Muscle layer of colon (tissue), 2 donors: Measurements from ENCODE around the gene UNK.
"Not testable (repeated sequence)": the region's sequence is repeated elsewhere in the genome, so short reads cannot be mapped to it uniquely, and the experiment has no call there.

Source experiments
- H3K27ac ChIP-seq: one replicate; pipeline ENCODE4 v1.7.0; 2013; ENCODE audit warnings: low read depth, mild to moderate bottlenecking, low read length, moderate library complexity
- H3K27me3 ChIP-seq, 2 donors: one replicate each; pipeline ENCODE4 v1.7.0; 2013; ENCODE audit warnings: low read length in 2 of 2, mild to moderate bottlenecking in 2 of 2; ENCODE audit not compliant: insufficient read depth in 2 of 2, control insufficient read depth in 1 of 2
- H3K36me3 ChIP-seq: one replicate; pipeline ENCODE4 v1.7.0; 2013; ENCODE audit warnings: mild to moderate bottlenecking, low read length; ENCODE audit not compliant: insufficient read depth
- H3K4me1 ChIP-seq: one replicate; pipeline ENCODE4 v1.7.0; 2013; ENCODE audit warnings: mild to moderate bottlenecking, low read length; ENCODE audit not compliant: insufficient read depth
- H3K4me3 ChIP-seq, 2 donors: one replicate each; pipeline ENCODE4 v1.7.0; 2013; ENCODE audit warnings: low read length in 2 of 2, low read depth in 1 of 2, mild to moderate bottlenecking in 1 of 2, moderate library complexity in 1 of 2
- H3K9ac ChIP-seq: one replicate; pipeline ENCODE4 v1.7.0; 2013; ENCODE audit warnings: low read length
- H3K9me3 ChIP-seq: one replicate; pipeline ENCODE4 v1.7.0; 2013; ENCODE audit warnings: mild to moderate bottlenecking, low read length
- donor health status: abdominal sarcoma.
- donor health status: Adenocarcinoma of cecum.

Gene UNK

GRCh38 chr17:75795820-75796607 is 11.4 kb downstream of the UNK start:
- Histone ChIP-seq H3K9me3 (no peaks in the 10 kb centered on the region), H3K36me3 (peaks cover 38% of the 10 kb centered on the region), H3K4me3 (no peak overlapping the region), H3K27me3 (no peaks in the 10 kb centered on the region), H3K4me1 (no peaks in the 10 kb centered on the region), H3K27ac (no peak overlapping the region), H3K9ac (no peak overlapping the region)

GRCh38 chr17:75799402-75799801 is 14.8 kb downstream of the UNK start:
- no peak overlapping the region for H3K27ac ChIP-seq
- no peak overlapping the region for H3K9ac ChIP-seq
- H3K27me3 ChIP-seq = no peaks in the 10 kb centered on the region
- no peaks in the 10 kb centered on the region for H3K4me1 ChIP-seq
- H3K36me3 ChIP-seq = peaks cover 22% of the 10 kb centered on the region
- no peaks in the 10 kb centered on the region for H3K9me3 ChIP-seq
- no peak overlapping the region for H3K4me3 ChIP-seq

GRCh38 chr17:75803883-75804282 is 19.3 kb downstream of the UNK start:
- Histone ChIP-seq H3K9ac (no peak overlapping the region), H3K27ac (no peak overlapping the region), H3K4me1 (peaks cover 9% of the 10 kb centered on the region), H3K36me3 (peaks cover 12% of the 10 kb centered on the region), H3K27me3 (no peaks in the 10 kb centered on the region), H3K4me3 (no peak overlapping the region), H3K9me3 (no peaks in the 10 kb centered on the region)

- H3K4me1 ChIP-seq = peaks cover 14% of the 10 kb centered on the region
- H3K9ac ChIP-seq = no peak overlapping the region
- H3K27ac ChIP-seq = no peak overlapping the region
- peaks cover 17% of the 10 kb centered on the region for H3K36me3 ChIP-seq
- H3K9me3 ChIP-seq = no peaks in the 10 kb centered on the region
- no peaks in the 10 kb centered on the region for H3K27me3 ChIP-seq
- H3K4me3 ChIP-seq = no peak overlapping the region
Measured at GRCh38 chr17:75806822-75807500, 22.4 kb downstream of the UNK start.

GRCh38 chr17:75807861-75808260 is 23.3 kb downstream of the UNK start:
- Histone ChIP-seq H3K4me3 (no peak overlapping the region), H3K27ac (no peak overlapping the region), H3K27me3 (no peaks in the 10 kb centered on the region), H3K4me1 (peaks cover 14% of the 10 kb centered on the region), H3K9me3 (no peaks in the 10 kb centered on the region), H3K9ac (no peak overlapping the region), H3K36me3 (peaks cover 26% of the 10 kb centered on the region)

- H3K9ac ChIP-seq = no peak overlapping the region
- no peaks in the 10 kb centered on the region for H3K27me3 ChIP-seq
- no peaks in the 10 kb centered on the region for H3K9me3 ChIP-seq
- peaks cover 33% of the 10 kb centered on the region for H3K36me3 ChIP-seq
- peaks cover 14% of the 10 kb centered on the region for H3K4me1 ChIP-seq
- no peak overlapping the region for H3K4me3 ChIP-seq
- H3K27ac ChIP-seq = no peak overlapping the region
Measured at GRCh38 chr17:75808549-75808904, 23.9 kb downstream of the UNK start.

- peaks cover 37% of the 10 kb centered on the region for H3K36me3 ChIP-seq
- H3K9me3 ChIP-seq = no peaks in the 10 kb centered on the region
- no peaks in the 10 kb centered on the region for H3K27me3 ChIP-seq
- H3K9ac ChIP-seq = no peak overlapping the region
- no peak overlapping the region for H3K4me3 ChIP-seq
- H3K27ac ChIP-seq = peak overlapping the region; percentile 0
- peaks cover 14% of the 10 kb centered on the region for H3K4me1 ChIP-seq
Measured at GRCh38 chr17:75808905-75809621, 24.5 kb downstream of the UNK start.

GRCh38 chr17:75809631-75810111 is 25.1 kb downstream of the UNK start:
- H3K27me3 ChIP-seq = no peaks in the 10 kb centered on the region
- no peak overlapping the region for H3K27ac ChIP-seq
- H3K9ac ChIP-seq = no peak overlapping the region
- peaks cover 40% of the 10 kb centered on the region for H3K36me3 ChIP-seq
- H3K4me1 ChIP-seq = peaks cover 14% of the 10 kb centered on the region
- H3K9me3 ChIP-seq = no peaks in the 10 kb centered on the region
- no peak overlapping the region for H3K4me3 ChIP-seq

GRCh38 chr17:75810216-75810615 is 25.6 kb downstream of the UNK start:
- Histone ChIP-seq H3K36me3 (peaks cover 46% of the 10 kb centered on the region), H3K4me3 (no peak overlapping the region), H3K9ac (no peak overlapping the region), H3K27ac (no peak overlapping the region), H3K9me3 (no peaks in the 10 kb centered on the region), H3K27me3 (no peaks in the 10 kb centered on the region), H3K4me1 (peaks cover 14% of the 10 kb centered on the region)

GRCh38 chr17:75810756-75811155 is 26.1 kb downstream of the UNK start:
- not testable (repeated sequence) for H3K27ac ChIP-seq, H3K9me3 ChIP-seq, H3K4me3 ChIP-seq, H3K27me3 ChIP-seq, H3K9ac ChIP-seq
- H3K4me1 ChIP-seq = peaks cover 14% of the 10 kb centered on the region
- H3K36me3 ChIP-seq = peaks cover 49% of the 10 kb centered on the region

- Histone ChIP-seq H3K27ac (no peak overlapping the region), H3K36me3 (peaks cover 52% of the 10 kb centered on the region), H3K9me3 (no peaks in the 10 kb centered on the region), H3K9ac (no peak overlapping the region), H3K4me1 (peaks cover 14% of the 10 kb centered on the region), H3K27me3 (no peaks in the 10 kb centered on the region), H3K4me3 (no peak overlapping the region)
Measured at GRCh38 chr17:75811174-75811573, 26.6 kb downstream of the UNK start.
